WTC11 (cell line): ENCODE measurements around the gene NRBP1. TPM values are rescaled to one million over a fixed set of nuclear protein-coding genes. Genes with fewer than 3 reads are reported as not detected.

Experiments
- ATAC-seq: fragments of 200-7000 bp; cut with Tn5 transposase; 2 replicates; pipeline ENCODE4 v1.10.0; 2021; ENCODE audit warnings: mild to moderate bottlenecking, moderate library complexity
- CTCF ChIA-PET: fragments of 300-600 bp; sonication (Branson Sonifier 250); formaldehyde crosslinking; loops from one replicate; lab custom pipeline; 2021; ENCODE audit warnings: antibody characterized with exemption; lab: Charles Lee
- POLR2A ChIA-PET: fragments of 350-600 bp; sonication (Branson Sonifier 250); formaldehyde crosslinking; loops from one replicate; lab custom pipeline; 2021; ENCODE audit warnings: antibody characterized with exemption; lab: Charles Lee
- DNase-seq: peaks from one replicate; pipeline ENCODE4 v3.0.0; 2021; ENCODE audit warnings: low spot score
- H3K27ac Mint-ChIP-seq: 2 replicates; pipeline ENCODE4 v1.8.0; 2021; ENCODE audit warnings: mixed read lengths
- H3K27me3 Mint-ChIP-seq: 2 replicates; pipeline ENCODE4 v1.8.0; 2021; ENCODE audit warnings: low read depth, mild to moderate bottlenecking, moderate library complexity, mixed read lengths
- H3K36me3 Mint-ChIP-seq: 2 replicates; pipeline ENCODE4 v1.8.0; 2021; ENCODE audit warnings: mixed read lengths
- H3K4me1 Mint-ChIP-seq: 2 replicates; pipeline ENCODE4 v1.8.0; 2022; ENCODE audit warnings: mixed read lengths
- H3K4me3 Mint-ChIP-seq: 2 replicates; pipeline ENCODE4 v1.8.0; 2021; ENCODE audit warnings: mild to moderate bottlenecking, moderate library complexity, mixed read lengths
- H3K9me3 Mint-ChIP-seq: 2 replicates; pipeline ENCODE4 v1.8.0; 2021; ENCODE audit warnings: mixed read lengths
- ARID4B ChIP-seq: sonication (generic); formaldehyde crosslinking; IDR thresholded peaks from 2 replicates; pipeline ENCODE4 v1.8.0; 2023; ENCODE audit warnings: missing genetic modification reagents, mild to moderate bottlenecking, borderline replicate concordance
- CBFB ChIP-seq: sonication (generic); formaldehyde crosslinking; IDR thresholded peaks from 2 replicates; pipeline ENCODE4 v1.8.1; 2022; ENCODE audit warnings: mild to moderate bottlenecking, low read depth, missing genetic modification reagents
- CDX4 ChIP-seq: fragments of 250-450 bp; sonication (Bioruptor Pico); IDR thresholded peaks from 2 replicates; pipeline ENCODE4 v1.9.0; 2021; ENCODE audit warnings: moderate library complexity, mild to moderate bottlenecking, inconsistent platforms, borderline replicate concordance
- CREB1 ChIP-seq: sonication (generic); formaldehyde crosslinking; IDR thresholded peaks from 2 replicates; pipeline ENCODE4 v1.8.0; 2023; ENCODE audit warnings: mild to moderate bottlenecking, missing genetic modification reagents
- CREM ChIP-seq: sonication (generic); formaldehyde crosslinking; IDR thresholded peaks from 2 replicates; pipeline ENCODE4 v1.8.1; 2022; ENCODE audit warnings: mild to moderate bottlenecking, missing genetic modification reagents, moderate library complexity
- E2F5 ChIP-seq: sonication (generic); formaldehyde crosslinking; IDR thresholded peaks from 2 replicates; pipeline ENCODE4 v1.8.1; 2022; ENCODE audit warnings: mild to moderate bottlenecking, moderate library complexity, missing genetic modification reagents
- ETV6 ChIP-seq: sonication (generic); formaldehyde crosslinking; IDR thresholded peaks from 2 replicates; pipeline ENCODE4 v1.8.1; 2022; ENCODE audit warnings: mild to moderate bottlenecking, missing genetic modification reagents
- FOXK1 ChIP-seq: sonication (generic); formaldehyde crosslinking; IDR thresholded peaks from 2 replicates; pipeline ENCODE4 v1.8.0; 2022; ENCODE audit warnings: mild to moderate bottlenecking, moderate library complexity, missing genetic modification reagents
- FOXP4 ChIP-seq: sonication (generic); formaldehyde crosslinking; IDR thresholded peaks from 2 replicates; pipeline ENCODE4 v1.8.0; 2022; ENCODE audit warnings: mild to moderate bottlenecking, missing genetic modification reagents
- GTF2I ChIP-seq: fragments of 250-450 bp; sonication (Bioruptor Pico); conservative IDR thresholded peaks from 2 replicates; pipeline ENCODE4 v1.4.0; 2021; ENCODE audit warnings: mild to moderate bottlenecking
- IRF1 ChIP-seq: sonication (generic); formaldehyde crosslinking; IDR thresholded peaks from 2 replicates; pipeline ENCODE4 v1.8.0; 2023; ENCODE audit warnings: missing genetic modification reagents
- IRF2 ChIP-seq: sonication (generic); formaldehyde crosslinking; IDR thresholded peaks from 2 replicates; pipeline ENCODE4 v1.8.0; 2022; ENCODE audit warnings: low read depth, missing genetic modification reagents, borderline replicate concordance
- JAZF1 ChIP-seq: fragments of 250-450 bp; sonication (Bioruptor Pico); IDR thresholded peaks from 2 replicates; pipeline ENCODE4 v1.9.0; 2021; ENCODE audit warnings: moderate library complexity, mild to moderate bottlenecking, inconsistent platforms
- JUN ChIP-seq: sonication (generic); formaldehyde crosslinking; IDR thresholded peaks from 2 replicates; pipeline ENCODE4 v1.8.0; 2023; ENCODE audit warnings: mild to moderate bottlenecking, missing genetic modification reagents
- KAT7 ChIP-seq: sonication (generic); formaldehyde crosslinking; IDR thresholded peaks from 2 replicates; pipeline ENCODE4 v1.8.1; 2023; ENCODE audit warnings: missing genetic modification reagents, mild to moderate bottlenecking, borderline replicate concordance
- NR2C2 ChIP-seq: sonication (generic); formaldehyde crosslinking; IDR thresholded peaks from 2 replicates; pipeline ENCODE4 v1.8.0; 2022; ENCODE audit warnings: mild to moderate bottlenecking, missing genetic modification reagents
- RELA ChIP-seq: sonication (generic); formaldehyde crosslinking; IDR thresholded peaks from 2 replicates; pipeline ENCODE4 v1.8.1; 2022; ENCODE audit warnings: missing genetic modification reagents, mild to moderate bottlenecking, borderline replicate concordance
- SOX15 ChIP-seq: fragments of 250-450 bp; sonication (Bioruptor Pico); IDR thresholded peaks from 2 replicates; pipeline ENCODE4 v1.9.0; 2021; ENCODE audit warnings: mild to moderate bottlenecking
- TCF7 ChIP-seq: sonication (generic); formaldehyde crosslinking; IDR thresholded peaks from 2 replicates; pipeline ENCODE4 v1.8.0; 2022; ENCODE audit warnings: mild to moderate bottlenecking, low read depth, missing genetic modification reagents, moderate library complexity
- TEAD4 ChIP-seq: sonication (generic); formaldehyde crosslinking; IDR thresholded peaks from 2 replicates; pipeline ENCODE4 v1.8.0; 2022; ENCODE audit warnings: mild to moderate bottlenecking, missing genetic modification reagents
- ZBTB43 ChIP-seq: sonication (generic); formaldehyde crosslinking; IDR thresholded peaks from 2 replicates; pipeline ENCODE4 v1.8.1; 2023; ENCODE audit warnings: mild to moderate bottlenecking, missing genetic modification reagents
- ZNF671 ChIP-seq: fragments of 250-450 bp; sonication (Bioruptor Pico); IDR thresholded peaks from 2 replicates; pipeline ENCODE4 v1.8.0; 2021; ENCODE audit warnings: mild to moderate bottlenecking
- total RNA-seq: library from RNA; stranded (reverse); gene quantifications from 3 replicates; pipeline ENCODE4 v1.2.3, GENCODE V29; 2021

The NRBP1 gene
- total RNA-seq, 1 experiment from 2014 or later: 110 TPM

GRCh38 chr2:27390822-27391679, 37.4 kb upstream of the NRBP1 start (continued):
- no peak for TF ChIP-seq ARID4B (CRISPR knock-in tag)
- TF ChIP-seq JAZF1: no peak
- TF ChIP-seq SOX15 (CRISPR knock-in tag): no peak

GRCh38 chr2:27393225-27393624, 35.2 kb upstream of the NRBP1 start:
- Mint-ChIP-seq H3K27ac (no peak overlapping the region), H3K4me1 (no peaks in the 10 kb centered on the region), H3K9me3 (no peaks in the 10 kb centered on the region), H3K36me3 (peaks cover 14% of the 10 kb centered on the region), H3K4me3 (no peak overlapping the region), H3K27me3 (no peaks in the 10 kb centered on the region)
- ChIA-PET CTCF (no interaction called here), POLR2A (no interaction called here)
- ATAC-seq: no peak
- no peak for TF ChIP-seq RELA
- no peak for TF ChIP-seq ZNF671 (CRISPR knock-in tag)
- TF ChIP-seq JUN (CRISPR knock-in tag): no peak
- TF ChIP-seq GTF2I: no peak
- TF ChIP-seq KAT7 (CRISPR knock-in tag): no peak
- no peak for TF ChIP-seq CREM (CRISPR knock-in tag)
- TF ChIP-seq TEAD4 (CRISPR knock-in tag): no peak
- TF ChIP-seq CBFB: no peak
- no peak for TF ChIP-seq ZBTB43 (CRISPR knock-in tag)
- no peak for TF ChIP-seq NR2C2 (CRISPR knock-in tag)
- TF ChIP-seq IRF2 (CRISPR knock-in tag): no peak
- no peak for TF ChIP-seq FOXP4
- no peak for TF ChIP-seq ETV6 (CRISPR knock-in tag)
- no peak for TF ChIP-seq CDX4
- no peak for TF ChIP-seq E2F5 (CRISPR knock-in tag)
- TF ChIP-seq TCF7 (CRISPR knock-in tag): no peak
- TF ChIP-seq IRF1 (CRISPR knock-in tag): no peak
- no peak for TF ChIP-seq FOXK1 (CRISPR knock-in tag)
- no peak for TF ChIP-seq CREB1
- DNase-seq: no peak
